ENCODE measurements around the gene TUBB.

TUBB gene

DNA sequence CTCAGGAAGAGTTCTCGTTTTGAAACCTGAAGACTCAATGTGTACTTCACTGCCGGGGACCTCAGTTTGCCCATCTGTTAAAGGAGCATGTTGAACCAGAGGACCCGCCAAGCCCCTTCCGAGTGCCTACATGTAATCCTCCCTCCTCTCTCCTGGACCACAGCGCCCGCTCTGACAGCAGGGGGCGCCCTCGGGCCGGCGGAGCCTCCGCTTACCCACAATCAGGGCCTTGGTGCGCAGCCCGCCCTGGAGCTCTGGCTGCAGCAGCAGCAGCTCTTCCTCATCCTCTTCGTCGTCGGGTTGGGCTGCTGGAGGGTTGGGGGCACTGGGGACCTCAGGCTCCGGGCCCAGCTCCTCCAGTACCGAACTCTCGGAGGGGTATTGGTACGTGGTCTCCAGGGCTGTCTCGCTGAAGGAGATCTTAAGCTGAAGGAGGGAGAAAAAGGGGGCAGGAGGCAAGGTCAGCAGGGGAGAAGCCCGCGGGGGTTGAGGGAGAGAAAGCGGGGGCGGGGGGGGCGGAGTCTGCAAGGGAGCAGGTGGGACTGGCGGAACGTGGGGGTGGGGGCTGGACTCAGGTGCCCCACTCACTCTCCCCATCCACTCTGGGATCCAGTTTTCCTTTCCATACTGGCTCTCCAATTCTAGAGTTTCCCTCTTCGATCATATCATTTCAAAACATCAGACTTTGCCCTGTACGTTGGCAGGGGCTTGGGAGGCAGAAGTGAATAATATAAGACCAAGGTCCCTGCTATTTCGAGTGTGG lies 41.0 kb upstream of the TUBB start (continued):
- TF ChIP-seq ZNF785 (tag by site-specific recombination; IDR thresholded peaks at IDR 0.05) (no peak), ZNF311 (tag by site-specific recombination; IDR thresholded peaks at IDR 0.05; ENCODE audit: borderline replicate concordance) (no peak), ZNF626 (tag by site-specific recombination; IDR thresholded peaks at IDR 0.05) (no peak), ZBTB21 (tag by site-specific recombination; IDR thresholded peaks at IDR 0.05) (no peak), ZFHX2 (tag by site-specific recombination; conservative IDR thresholded peaks at IDR 0.05) (peak; percentile 54), ZNF362 (tag by site-specific recombination; IDR thresholded peaks at IDR 0.05) (no peak), ZBTB11 (tag by site-specific recombination; conservative IDR thresholded peaks at IDR 0.05; ENCODE audit: low read depth) (peak; percentile 30), ZNF114 (tag by site-specific recombination; IDR thresholded peaks at IDR 0.05) (no peak), FEZF1 (tag by site-specific recombination; IDR thresholded peaks at IDR 0.05) (no peak), ZNF624 (tag by site-specific recombination; IDR thresholded peaks at IDR 0.05) (no peak), ZNF571 (tag by site-specific recombination; IDR thresholded peaks at IDR 0.05) (no peak)
- TF ChIP-seq, protein P1, sequence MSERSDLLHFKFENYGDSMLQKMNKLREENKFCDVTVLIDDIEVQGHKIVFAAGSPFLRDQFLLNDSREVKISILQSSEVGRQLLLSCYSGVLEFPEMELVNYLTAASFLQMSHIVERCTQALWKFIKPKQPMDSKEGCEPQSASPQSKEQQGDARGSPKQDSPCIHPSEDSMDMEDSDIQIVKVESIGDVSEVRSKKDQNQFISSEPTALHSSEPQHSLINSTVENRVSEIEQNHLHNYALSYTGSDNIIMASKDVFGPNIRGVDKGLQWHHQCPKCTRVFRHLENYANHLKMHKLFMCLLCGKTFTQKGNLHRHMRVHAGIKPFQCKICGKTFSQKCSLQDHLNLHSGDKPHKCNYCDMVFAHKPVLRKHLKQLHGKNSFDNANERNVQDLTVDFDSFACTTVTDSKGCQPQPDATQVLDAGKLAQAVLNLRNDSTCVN (tag by site-specific recombination; optimal IDR thresholded peaks at IDR 0.05): peak; percentile 31
- TF ChIP-seq, protein P2, sequence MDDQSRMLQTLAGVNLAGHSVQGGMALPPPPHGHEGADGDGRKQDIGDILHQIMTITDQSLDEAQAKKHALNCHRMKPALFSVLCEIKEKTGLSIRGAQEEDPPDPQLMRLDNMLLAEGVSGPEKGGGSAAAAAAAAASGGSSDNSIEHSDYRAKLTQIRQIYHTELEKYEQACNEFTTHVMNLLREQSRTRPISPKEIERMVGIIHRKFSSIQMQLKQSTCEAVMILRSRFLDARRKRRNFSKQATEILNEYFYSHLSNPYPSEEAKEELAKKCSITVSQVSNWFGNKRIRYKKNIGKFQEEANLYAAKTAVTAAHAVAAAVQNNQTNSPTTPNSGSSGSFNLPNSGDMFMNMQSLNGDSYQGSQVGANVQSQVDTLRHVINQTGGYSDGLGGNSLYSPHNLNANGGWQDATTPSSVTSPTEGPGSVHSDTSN (CRISPR knock-in tag; IDR thresholded peaks at IDR 0.05): no peak

- H3K4me1 ChIP-seq (ENCODE audit: control insufficient read depth, insufficient read depth, low read length): peaks cover 19% of the 10 kb centered on the region
- no peak overlapping the region for H3K4me3 ChIP-seq (ENCODE audit: low read depth, low read length)
- TF ChIP-seq ZNF658 (tag by site-specific recombination; IDR thresholded peaks at IDR 0.05) (no peak), ZNF350 (tag by site-specific recombination; IDR thresholded peaks at IDR 0.05) (no peak), ZNF266 (tag by site-specific recombination; IDR thresholded peaks at IDR 0.05; ENCODE audit: low read depth) (no peak)
- no peaks in the 10 kb centered on the region for H3K9me3 ChIP-seq (ENCODE audit: control insufficient read depth, insufficient read depth, low read depth, low read length)
- peaks cover 19 to 34% of the 10 kb centered on the region in 2 experiments; a peak in 2 of 3 replicates for H3K36me3 ChIP-seq (ENCODE audit: control insufficient read depth in 2 of 2, insufficient read depth in 1 of 2, low read length in 2 of 2)
- ChIA-PET POLR2A (interaction anchor here (0.8 to 7.6 kb wide), 9 partner anchors 7 to 205 kb away, joined by 3 to 120 read pairs (median 6); partner anchors contain the start of genes DDR1, MDC1 and TUBB), CTCF (interaction anchor here (0.6 to 19.6 kb wide), 27 partner anchors 7 to 414 kb away, joined by 3 to 692 read pairs (median 5); partner anchors contain the start of genes MDC1, NRM, TUBB and VARS2)
- no peak overlapping the region for H3K27ac ChIP-seq (ENCODE audit: extremely low read depth, low read depth, low read length)
Observed at GRCh38 chr6:30679765-30680535, 40.2 kb upstream of the TUBB start.
